ENCODE measurements around the gene ALG13. TPM values are rescaled to one million over a fixed set of nuclear protein-coding genes. Genes with fewer than 3 reads are reported as not detected.
"Not testable (repeated sequence)": the region's sequence is repeated elsewhere in the genome, so short reads cannot be mapped to it uniquely, and the experiment has no call there.

The ALG13 gene
- total RNA-seq = 10 to 100 TPM; 21.6 to 25.4 TPM

DNA sequence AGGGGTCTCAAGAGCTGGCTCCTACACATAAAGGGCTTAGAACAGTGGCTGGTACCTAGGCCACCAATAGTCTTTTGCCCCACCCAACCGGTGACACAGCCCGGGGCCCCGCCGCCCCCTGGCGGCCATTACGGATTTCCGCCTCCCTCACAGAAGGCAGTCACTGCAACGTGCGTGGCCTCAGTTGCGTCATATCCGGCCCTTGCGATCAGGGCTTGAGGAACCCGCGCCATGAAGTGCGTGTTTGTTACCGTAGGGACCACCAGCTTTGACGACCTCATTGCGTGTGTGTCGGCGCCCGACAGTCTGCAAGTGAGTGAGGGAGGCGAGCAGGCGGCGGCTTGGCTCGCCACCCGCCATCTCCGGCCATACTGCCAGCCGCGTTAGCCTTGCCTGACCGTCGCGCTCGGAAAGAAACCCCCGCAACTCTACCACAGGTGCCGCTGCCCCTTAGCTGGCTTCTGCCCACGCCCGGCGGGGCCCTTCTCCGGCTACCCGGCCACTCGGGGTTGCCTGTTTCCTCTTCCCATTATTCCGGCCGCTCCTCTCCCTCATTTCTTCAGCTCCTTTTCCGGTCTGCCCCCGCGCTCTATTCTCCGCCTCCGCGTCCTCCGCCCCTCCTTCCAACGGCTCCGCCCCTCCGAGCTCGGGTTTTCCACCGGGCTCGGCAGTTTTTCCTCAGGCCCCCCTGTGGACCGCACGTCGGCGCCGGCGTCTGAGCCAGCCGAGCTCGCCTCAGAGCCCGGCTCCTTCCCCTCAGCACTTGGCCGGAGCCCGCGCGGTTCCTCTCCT, at the start of gene ALG13:
TSS of gene ALG13 (plus strand) at position 183 of the 792 bp plus-strand sequence. CDS start at position 232, 49 bp downstream.
- Histone ChIP-seq H3K36me3 (no peaks in the 10 kb centered on the region), H3K27me3 (no peaks in the 10 kb centered on the region), H3K4me3 (peak within 1 kb of the TSS; percentile 65 to 74), H3K9me3 (no peaks in the 10 kb centered on the region), H3K4me1 (peaks cover 0 to 6% of the 10 kb centered on the region in 2 donors), H3K27ac (peak within 1 kb of the TSS; percentile 94 to 98)
- TF ChIP-seq, protein P1, sequence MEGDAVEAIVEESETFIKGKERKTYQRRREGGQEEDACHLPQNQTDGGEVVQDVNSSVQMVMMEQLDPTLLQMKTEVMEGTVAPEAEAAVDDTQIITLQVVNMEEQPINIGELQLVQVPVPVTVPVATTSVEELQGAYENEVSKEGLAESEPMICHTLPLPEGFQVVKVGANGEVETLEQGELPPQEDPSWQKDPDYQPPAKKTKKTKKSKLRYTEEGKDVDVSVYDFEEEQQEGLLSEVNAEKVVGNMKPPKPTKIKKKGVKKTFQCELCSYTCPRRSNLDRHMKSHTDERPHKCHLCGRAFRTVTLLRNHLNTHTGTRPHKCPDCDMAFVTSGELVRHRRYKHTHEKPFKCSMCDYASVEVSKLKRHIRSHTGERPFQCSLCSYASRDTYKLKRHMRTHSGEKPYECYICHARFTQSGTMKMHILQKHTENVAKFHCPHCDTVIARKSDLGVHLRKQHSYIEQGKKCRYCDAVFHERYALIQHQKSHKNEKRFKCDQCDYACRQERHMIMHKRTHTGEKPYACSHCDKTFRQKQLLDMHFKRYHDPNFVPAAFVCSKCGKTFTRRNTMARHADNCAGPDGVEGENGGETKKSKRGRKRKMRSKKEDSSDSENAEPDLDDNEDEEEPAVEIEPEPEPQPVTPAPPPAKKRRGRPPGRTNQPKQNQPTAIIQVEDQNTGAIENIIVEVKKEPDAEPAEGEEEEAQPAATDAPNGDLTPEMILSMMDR (IDR thresholded peaks at IDR 0.05) = peak; percentile 55 to 71
- DNase-seq (ENCODE audit: low spot score) = peak; percentile 92

- no peaks in the 10 kb centered on the region for H3K9me3 ChIP-seq
- no peaks in the 10 kb centered on the region for H3K36me3 ChIP-seq
- no peak for DNase-seq (ENCODE audit: low spot score)
- H3K27me3 ChIP-seq = no peaks in the 10 kb centered on the region
- TF ChIP-seq, protein P1 (IDR thresholded peaks at IDR 0.05) = no peak
- H3K4me3 ChIP-seq = no peak overlapping the region
- no peak overlapping the region for H3K27ac ChIP-seq
- H3K4me1 ChIP-seq = no peaks in the 10 kb centered on the region
Measured at GRCh38 chrX:111634823-111635729, 45.9 kb upstream of the ALG13 start.

DNA sequence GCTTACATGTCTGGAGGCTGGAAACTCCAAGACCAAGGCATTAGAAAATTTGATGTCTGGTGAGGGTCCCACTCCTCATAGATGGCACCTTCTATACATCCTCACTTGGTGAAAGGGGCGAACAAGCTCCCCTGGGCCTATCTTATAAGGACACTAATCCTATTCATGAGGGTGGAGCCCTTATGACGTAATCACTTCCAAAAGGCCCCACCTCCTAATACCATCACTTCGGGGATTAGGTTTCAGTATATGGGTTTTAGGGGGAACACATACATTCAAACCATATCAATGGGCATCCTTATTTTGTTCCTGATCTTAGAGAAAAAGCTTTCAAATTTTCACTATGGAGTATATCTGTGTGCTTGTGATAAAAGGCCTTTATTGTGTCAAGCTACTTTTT, 39.0 kb upstream of the ALG13 start:
- H3K27me3 ChIP-seq = no peaks in the 10 kb centered on the region
- no peak overlapping the region for H3K27ac ChIP-seq
- TF ChIP-seq, protein P1 (IDR thresholded peaks at IDR 0.05) = no peak
- no peaks in the 10 kb centered on the region for H3K36me3 ChIP-seq
- H3K4me1 ChIP-seq = no peaks in the 10 kb centered on the region
- no peaks in the 10 kb centered on the region for H3K9me3 ChIP-seq
- no peak overlapping the region for H3K4me3 ChIP-seq
- DNase-seq (ENCODE audit: low spot score) = no peak

GRCh38 chrX:111645165-111645564, 35.8 kb upstream of the ALG13 start:
- H3K4me3 ChIP-seq; DNase-seq (ENCODE audit: low spot score); H3K9me3 ChIP-seq: not testable (repeated sequence)

DNA sequence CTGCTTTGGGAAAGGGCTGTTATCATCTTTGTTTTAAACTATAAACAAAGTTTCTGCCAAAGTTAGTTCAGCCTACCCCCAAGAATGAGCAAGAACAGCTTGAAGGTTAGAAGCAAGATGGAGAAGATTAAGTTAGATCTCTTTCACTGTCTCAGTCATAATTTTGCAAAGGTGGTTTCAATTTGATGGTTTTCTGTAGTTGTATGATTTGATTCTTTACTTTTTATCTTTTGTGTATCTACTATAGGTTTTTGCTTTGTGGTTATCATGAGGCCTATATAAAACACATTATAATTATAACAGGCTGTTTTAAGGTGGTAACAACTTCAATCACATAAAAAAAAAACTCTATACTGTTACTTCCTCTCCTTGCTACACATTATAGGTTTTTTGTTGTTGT, 35.4 kb upstream of the ALG13 start:
- Histone ChIP-seq H3K9me3 (peaks cover 0 to 8% of the 10 kb centered on the region in 2 donors), H3K4me1 (no peaks in the 10 kb centered on the region), H3K36me3 (no peaks in the 10 kb centered on the region), H3K4me3 (no peak overlapping the region), H3K27ac (no peak overlapping the region), H3K27me3 (no peaks in the 10 kb centered on the region)
- DNase-seq (ENCODE audit: low spot score) = no peak
- TF ChIP-seq, protein P1 (IDR thresholded peaks at IDR 0.05) = no peak

More at GRCh38 chrX:111645165-111645564, 35.8 kb upstream of the ALG13 start:
- H3K27me3 ChIP-seq, H3K27ac ChIP-seq, H3K36me3 ChIP-seq, H3K4me1 ChIP-seq: not testable (repeated sequence)

DNA sequence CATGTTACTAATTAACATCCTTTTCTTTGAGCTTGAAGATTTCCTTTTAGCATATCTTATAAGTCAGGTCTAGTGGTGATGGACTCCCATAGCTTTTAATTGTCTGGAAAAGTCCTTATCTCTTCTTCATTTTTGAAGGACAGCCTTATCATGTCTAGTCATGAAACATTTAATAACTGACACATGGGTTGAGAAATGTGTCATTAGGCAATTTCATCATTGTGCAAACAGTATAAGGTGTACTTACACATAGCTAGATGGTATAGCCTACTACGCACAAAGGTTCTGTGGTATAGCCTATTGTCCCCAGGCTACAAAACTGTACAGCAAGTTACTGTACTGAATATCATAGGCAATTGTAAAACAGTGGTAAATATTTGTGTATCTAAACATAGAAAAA, 34.5 kb upstream of the ALG13 start:
- DNase-seq (ENCODE audit: low spot score) = no peak
- H3K4me3 ChIP-seq = no peak overlapping the region
- no peaks in the 10 kb centered on the region for H3K4me1 ChIP-seq
- no peaks in the 10 kb centered on the region for H3K36me3 ChIP-seq
- no peaks in the 10 kb centered on the region for H3K27me3 ChIP-seq
- H3K27ac ChIP-seq = no peak overlapping the region
- H3K9me3 ChIP-seq = peaks cover 0 to 8% of the 10 kb centered on the region in 2 donors
- TF ChIP-seq, protein P1 (IDR thresholded peaks at IDR 0.05) = no peak
